ENCODE results near the gene DOCK8.

DOCK8 gene

GRCh38 chr9:466747-467146, 252.1 kb downstream of the DOCK8 start:
- Histone ChIP-seq H3K36me3 (ENCODE audit: insufficient read depth) (no peaks in the 10 kb centered on the region), H3K27ac (no peak overlapping the region), H3K9ac (no peak overlapping the region), H3K79me2 (ENCODE audit: insufficient read depth, low read depth) (no peaks in the 10 kb centered on the region; the same call in 1 of the 2 replicates), H4K20me1 (ENCODE audit: insufficient read depth) (no peaks in the 10 kb centered on the region), H2AFZ (ENCODE audit: low read depth) (no peak overlapping the region), H3K4me2 (no peak overlapping the region), H3K27me3 (ENCODE audit: insufficient read depth, low read depth) (no peaks in the 10 kb centered on the region), H3K4me1 (ENCODE audit: low read depth, poor library complexity, severe bottlenecking) (peaks cover 18% of the 10 kb centered on the region), H3K4me3 (IDR thresholded peaks at IDR 0.05; ENCODE audit: insufficient read depth, low read depth, low read length) (no peak overlapping the region)
- TF ChIP-seq, protein P1, sequence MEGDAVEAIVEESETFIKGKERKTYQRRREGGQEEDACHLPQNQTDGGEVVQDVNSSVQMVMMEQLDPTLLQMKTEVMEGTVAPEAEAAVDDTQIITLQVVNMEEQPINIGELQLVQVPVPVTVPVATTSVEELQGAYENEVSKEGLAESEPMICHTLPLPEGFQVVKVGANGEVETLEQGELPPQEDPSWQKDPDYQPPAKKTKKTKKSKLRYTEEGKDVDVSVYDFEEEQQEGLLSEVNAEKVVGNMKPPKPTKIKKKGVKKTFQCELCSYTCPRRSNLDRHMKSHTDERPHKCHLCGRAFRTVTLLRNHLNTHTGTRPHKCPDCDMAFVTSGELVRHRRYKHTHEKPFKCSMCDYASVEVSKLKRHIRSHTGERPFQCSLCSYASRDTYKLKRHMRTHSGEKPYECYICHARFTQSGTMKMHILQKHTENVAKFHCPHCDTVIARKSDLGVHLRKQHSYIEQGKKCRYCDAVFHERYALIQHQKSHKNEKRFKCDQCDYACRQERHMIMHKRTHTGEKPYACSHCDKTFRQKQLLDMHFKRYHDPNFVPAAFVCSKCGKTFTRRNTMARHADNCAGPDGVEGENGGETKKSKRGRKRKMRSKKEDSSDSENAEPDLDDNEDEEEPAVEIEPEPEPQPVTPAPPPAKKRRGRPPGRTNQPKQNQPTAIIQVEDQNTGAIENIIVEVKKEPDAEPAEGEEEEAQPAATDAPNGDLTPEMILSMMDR (conservative IDR thresholded peaks at IDR 0.05; ENCODE audit: low read depth, low read length): no peak

DNA sequence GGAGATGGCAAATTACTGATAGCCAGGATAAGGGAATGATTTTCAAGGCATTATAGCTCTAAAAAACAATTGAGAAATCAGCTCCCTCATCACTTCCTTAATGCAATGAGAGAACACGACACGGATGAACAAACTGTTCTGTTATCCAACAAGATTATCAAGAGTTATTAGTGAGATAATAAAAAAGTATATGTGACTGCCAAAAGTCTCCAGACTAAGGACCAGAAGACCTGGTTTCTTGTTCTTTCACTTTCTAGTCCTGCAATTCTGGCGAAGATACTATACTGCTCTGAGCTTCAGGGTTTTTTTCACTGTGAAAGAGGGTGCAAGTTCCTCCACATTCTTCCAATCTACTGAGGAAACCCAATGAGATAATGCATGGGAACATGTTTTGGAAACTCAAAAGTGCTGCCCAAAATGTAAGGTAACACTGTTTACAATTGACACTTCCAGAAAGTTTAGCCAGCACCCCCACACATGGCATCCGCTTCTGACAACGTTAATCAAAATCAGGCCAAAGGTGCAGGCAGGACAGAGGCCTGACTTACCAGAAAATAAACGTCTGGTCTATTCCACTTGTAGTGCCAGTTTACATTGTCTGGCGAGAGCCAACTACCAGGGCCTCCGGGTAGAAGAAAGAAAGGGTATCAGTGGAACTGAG, 254.2 kb downstream of the DOCK8 start:
- Histone ChIP-seq H3K27ac (peak overlapping the region; percentile 32), H4K20me1 (ENCODE audit: insufficient read depth) (no peaks in the 10 kb centered on the region), H2AFZ (ENCODE audit: low read depth) (peak overlapping the region; percentile 75), H3K36me3 (ENCODE audit: insufficient read depth) (no peaks in the 10 kb centered on the region), H3K4me2 (peak overlapping the region; percentile 45; the same call in 1 of the 2 replicates), H3K9ac (no peak overlapping the region), H3K79me2 (ENCODE audit: insufficient read depth, low read depth) (no peaks in the 10 kb centered on the region; the same call in 1 of the 2 replicates), H3K27me3 (ENCODE audit: insufficient read depth, low read depth) (no peaks in the 10 kb centered on the region), H3K4me3 (IDR thresholded peaks at IDR 0.05; ENCODE audit: insufficient read depth, low read depth, low read length) (no peak overlapping the region), H3K4me1 (ENCODE audit: low read depth, poor library complexity, severe bottlenecking) (peaks cover 18% of the 10 kb centered on the region)
- TF ChIP-seq, protein P1 (conservative IDR thresholded peaks at IDR 0.05; ENCODE audit: low read depth, low read length): no peak

DNA sequence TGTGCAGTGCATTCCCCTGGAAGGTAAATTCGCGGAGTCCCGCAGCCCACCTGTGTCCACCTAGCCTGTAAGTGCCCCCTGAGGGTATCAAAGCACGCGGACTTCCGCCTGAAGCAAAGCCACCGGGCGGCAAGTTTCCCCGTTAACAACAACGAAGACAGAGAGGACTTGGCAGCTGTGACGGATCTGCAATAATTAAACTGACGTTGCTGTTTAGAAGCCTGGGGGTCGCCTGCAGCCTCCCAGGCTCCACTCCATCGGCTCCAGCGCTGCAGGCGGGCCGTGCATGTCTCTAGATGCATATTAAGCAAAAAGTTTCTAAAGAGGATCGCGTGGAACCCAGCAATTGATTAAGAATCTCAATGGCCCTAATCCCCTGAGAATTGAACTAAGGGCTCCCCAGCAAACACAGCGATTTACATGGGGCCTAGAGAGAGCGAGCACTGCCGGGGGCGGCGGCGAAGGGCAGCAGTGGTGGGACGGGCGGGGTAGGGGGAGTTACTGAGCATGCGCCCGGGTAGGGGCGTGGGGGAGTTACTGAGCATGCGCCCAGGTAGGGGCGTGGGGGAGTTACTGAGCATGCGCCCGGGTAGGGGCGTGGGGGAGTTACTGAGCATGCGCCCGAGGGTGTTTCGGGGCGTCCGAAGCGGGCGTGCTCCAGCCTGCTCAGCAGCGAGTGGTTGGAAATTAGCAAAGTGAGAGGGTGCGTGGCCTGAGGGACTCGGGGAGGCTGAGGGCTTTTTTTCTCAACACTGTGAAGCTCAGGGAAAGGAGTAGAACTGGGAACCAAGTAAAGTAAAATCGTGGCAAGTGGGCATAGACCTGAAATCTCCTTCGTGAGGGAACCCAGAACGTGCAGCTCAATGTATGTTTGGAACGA, 255.2 kb downstream of the DOCK8 start:
- H3K9ac ChIP-seq: peak overlapping the region; percentile 68
- H4K20me1 ChIP-seq (ENCODE audit: insufficient read depth): no peaks in the 10 kb centered on the region
- TF ChIP-seq, protein P1 (conservative IDR thresholded peaks at IDR 0.05; ENCODE audit: low read depth, low read length): no peak
- H3K27me3 ChIP-seq (ENCODE audit: insufficient read depth, low read depth): no peaks in the 10 kb centered on the region
- H3K27ac ChIP-seq: peak overlapping the region; percentile 64
- H3K4me2 ChIP-seq: peak overlapping the region; percentile 98
- H3K4me3 ChIP-seq (IDR thresholded peaks at IDR 0.05; ENCODE audit: insufficient read depth, low read depth, low read length): no peak overlapping the region
- peak overlapping the region; percentile 55 for H2AFZ ChIP-seq (ENCODE audit: low read depth)
- no peaks in the 10 kb centered on the region for H3K36me3 ChIP-seq (ENCODE audit: insufficient read depth)
- peaks cover 18% of the 10 kb centered on the region for H3K4me1 ChIP-seq (ENCODE audit: low read depth, poor library complexity, severe bottlenecking)
- no peaks in the 10 kb centered on the region; the same call in 1 of the 2 replicates for H3K79me2 ChIP-seq (ENCODE audit: insufficient read depth, low read depth)

- TF ChIP-seq, protein P1 (conservative IDR thresholded peaks at IDR 0.05; ENCODE audit: low read depth, low read length): no peak
- Histone ChIP-seq H2AFZ (ENCODE audit: low read depth) (peak overlapping the region; percentile 55), H3K36me3 (ENCODE audit: insufficient read depth) (no peaks in the 10 kb centered on the region), H3K27ac (peak overlapping the region; percentile 64), H3K4me2 (peak overlapping the region; percentile 98), H3K4me3 (IDR thresholded peaks at IDR 0.05; ENCODE audit: insufficient read depth, low read depth, low read length) (no peak overlapping the region), H3K4me1 (ENCODE audit: low read depth, poor library complexity, severe bottlenecking) (peaks cover 18% of the 10 kb centered on the region), H3K79me2 (ENCODE audit: insufficient read depth, low read depth) (no peaks in the 10 kb centered on the region; the same call in 1 of the 2 replicates), H3K9ac (peak overlapping the region; percentile 68), H3K27me3 (ENCODE audit: insufficient read depth, low read depth) (no peaks in the 10 kb centered on the region), H4K20me1 (ENCODE audit: insufficient read depth) (no peaks in the 10 kb centered on the region)
These were observed 256.0 kb downstream of the DOCK8 start for GRCh38 chr9:470552-471194.
